ENCODE results near the gene PRKG1. TPM values are rescaled to one million over a fixed set of nuclear protein-coding genes. Genes with fewer than 3 reads are reported as not detected.

The PRKG1 gene
- total RNA-seq, 2 donors from 2014 or later = 1.3 to 2.7 TPM

- Histone ChIP-seq H3K9me3 (ENCODE audit: control insufficient read depth, low read length) (no peaks in the 10 kb centered on the region), H3K9ac (ENCODE audit: extremely low read depth, low read length, poor library complexity, severe bottlenecking) (no peak overlapping the region), H3K36me3 (ENCODE audit: control insufficient read depth, insufficient read depth, low read length) (no peaks in the 10 kb centered on the region), H3K4me3 (ENCODE audit: low read length) (no peak overlapping the region), H3K27me3 (ENCODE audit: control insufficient read depth, insufficient read depth, low read length, poor library complexity, severe bottlenecking) (no peaks in the 10 kb centered on the region), H3K27ac (ENCODE audit: low read depth, low read length) (no peak overlapping the region), H3K4me1 (ENCODE audit: control insufficient read depth, insufficient read depth, low read length) (no peaks in the 10 kb centered on the region)
- Mint-ChIP-seq H3K27ac (no peak overlapping the region), H3K4me3 (no peak overlapping the region), H3K27me3 (ENCODE audit: insufficient read depth) (no peaks in the 10 kb centered on the region), H3K36me3 (ENCODE audit: low read depth) (no peaks in the 10 kb centered on the region), H3K4me1 (no peaks in the 10 kb centered on the region), H3K9me3 (no peaks in the 10 kb centered on the region)
- TF ChIP-seq CTCF (conservative IDR thresholded peaks at IDR 0.05) = no peak
- 92 to 100% methylated on average over 1 of the region's 1 CpG for WGBS, 2 experiments (ENCODE audit: insufficient coverage in 1 of 2, insufficient read length in 1 of 2)
- no peak for DNase-seq
Observed at GRCh38 chr10:51319173-51319435, 244.8 kb downstream of the PRKG1 start.

DNA sequence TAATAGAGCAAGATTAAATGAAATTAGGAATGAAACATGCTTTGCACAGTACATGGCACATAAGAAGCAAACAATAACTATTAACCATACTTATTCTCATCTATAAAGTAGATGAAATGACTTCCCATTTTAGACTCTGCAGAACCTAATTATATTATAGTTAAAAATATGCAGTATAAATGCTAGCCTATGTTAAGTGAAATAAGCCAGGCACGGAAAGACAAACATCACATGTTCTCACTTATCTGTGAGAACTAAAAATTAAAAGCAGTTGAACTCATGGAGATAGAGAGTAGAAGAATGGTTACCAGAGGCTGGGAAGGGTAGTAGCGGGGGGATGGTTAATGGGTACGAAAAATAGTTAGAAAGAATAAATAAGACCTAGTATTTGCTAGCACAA is 247.0 kb downstream of the PRKG1 start:
- no peak for DNase-seq
- no peaks in the 10 kb centered on the region for H3K4me1 ChIP-seq (ENCODE audit: control insufficient read depth, insufficient read depth, low read length)
- TF ChIP-seq CTCF (conservative IDR thresholded peaks at IDR 0.05) = no peak
- H3K9me3 ChIP-seq (ENCODE audit: control insufficient read depth, low read length) = no peaks in the 10 kb centered on the region
- H3K27me3 Mint-ChIP-seq (ENCODE audit: insufficient read depth) = no peaks in the 10 kb centered on the region
- no peaks in the 10 kb centered on the region for H3K9me3 Mint-ChIP-seq
- no peaks in the 10 kb centered on the region for H3K27me3 ChIP-seq (ENCODE audit: control insufficient read depth, insufficient read depth, low read length, poor library complexity, severe bottlenecking)
- H3K36me3 Mint-ChIP-seq (ENCODE audit: low read depth) = no peaks in the 10 kb centered on the region
- WGBS, 2 experiments (ENCODE audit: insufficient coverage in 1 of 2, insufficient read length in 1 of 2) = 90 to 97% methylated on average over 2 to 3 of the region's 3 CpGs
- no peaks in the 10 kb centered on the region for H3K4me1 Mint-ChIP-seq
- no peaks in the 10 kb centered on the region for H3K36me3 ChIP-seq (ENCODE audit: control insufficient read depth, insufficient read depth, low read length)
- H3K4me3 ChIP-seq (ENCODE audit: low read length) = no peak overlapping the region
- H3K27ac ChIP-seq (ENCODE audit: low read depth, low read length) = no peak overlapping the region
- no peak overlapping the region for H3K9ac ChIP-seq (ENCODE audit: extremely low read depth, low read length, poor library complexity, severe bottlenecking)
- no peak overlapping the region for H3K4me3 Mint-ChIP-seq
- H3K27ac Mint-ChIP-seq = no peak overlapping the region

GRCh38 chr10:51321980-51322379 is 247.7 kb downstream of the PRKG1 start:
- WGBS, 2 experiments (ENCODE audit: insufficient coverage in 1 of 2, insufficient read length in 1 of 2) = 86 to 90% methylated on average over 1 to 3 of the region's 3 CpGs
- Histone ChIP-seq H3K36me3 (ENCODE audit: control insufficient read depth, insufficient read depth, low read length) (no peaks in the 10 kb centered on the region), H3K9ac (ENCODE audit: extremely low read depth, low read length, poor library complexity, severe bottlenecking) (no peak overlapping the region), H3K27ac (ENCODE audit: low read depth, low read length) (no peak overlapping the region), H3K4me1 (ENCODE audit: control insufficient read depth, insufficient read depth, low read length) (no peaks in the 10 kb centered on the region), H3K9me3 (ENCODE audit: control insufficient read depth, low read length) (no peaks in the 10 kb centered on the region), H3K4me3 (ENCODE audit: low read length) (no peak overlapping the region), H3K27me3 (ENCODE audit: control insufficient read depth, insufficient read depth, low read length, poor library complexity, severe bottlenecking) (no peaks in the 10 kb centered on the region)
- H3K9me3 Mint-ChIP-seq = no peaks in the 10 kb centered on the region
- no peak overlapping the region for H3K4me3 Mint-ChIP-seq
- no peaks in the 10 kb centered on the region for H3K4me1 Mint-ChIP-seq
- H3K36me3 Mint-ChIP-seq (ENCODE audit: low read depth) = no peaks in the 10 kb centered on the region
- H3K27ac Mint-ChIP-seq = no peak overlapping the region
- no peak for DNase-seq
- no peak for TF ChIP-seq CTCF (conservative IDR thresholded peaks at IDR 0.05)
- H3K27me3 Mint-ChIP-seq (ENCODE audit: insufficient read depth) = no peaks in the 10 kb centered on the region
